ENCODE results near the gene HMCN2.

DNA sequence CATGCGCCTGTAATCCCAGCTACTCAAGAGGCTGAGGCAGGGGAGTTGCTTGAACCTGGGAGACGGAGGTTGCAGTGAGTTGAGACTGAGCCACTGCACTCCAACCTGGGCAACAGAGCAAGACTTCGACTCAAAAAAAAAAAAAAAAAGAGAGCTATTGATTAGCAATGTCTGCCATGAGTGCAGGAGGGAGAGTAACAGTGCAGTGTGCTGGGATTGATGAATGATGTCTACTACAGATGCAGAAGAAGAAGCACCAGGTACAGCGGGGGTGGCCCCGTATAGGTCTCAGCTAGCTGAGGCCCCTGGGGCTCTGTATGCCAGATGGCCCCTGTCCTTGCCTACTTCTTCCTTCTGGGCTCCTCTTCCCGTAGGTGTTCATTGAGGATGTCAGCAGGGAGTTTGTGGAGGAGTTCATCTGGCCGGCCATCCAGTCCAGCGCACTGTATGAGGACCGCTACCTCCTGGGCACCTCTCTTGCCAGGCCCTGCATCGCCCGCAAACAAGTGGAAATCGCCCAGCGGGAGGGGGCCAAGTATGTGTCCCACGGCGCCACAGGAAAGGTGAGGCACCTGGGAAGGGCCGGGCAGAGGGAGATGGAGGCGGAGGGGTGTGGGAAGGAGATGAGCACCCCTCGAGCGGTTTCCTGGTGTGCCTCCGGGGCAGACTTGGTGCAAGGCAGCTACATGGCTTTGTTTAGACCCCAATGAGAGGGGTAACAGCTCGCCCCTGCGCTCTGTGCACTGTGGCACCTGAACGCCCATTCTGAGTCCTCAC lies 192.7 kb downstream of the HMCN2 start:
- TF ChIP-seq, protein P1, sequence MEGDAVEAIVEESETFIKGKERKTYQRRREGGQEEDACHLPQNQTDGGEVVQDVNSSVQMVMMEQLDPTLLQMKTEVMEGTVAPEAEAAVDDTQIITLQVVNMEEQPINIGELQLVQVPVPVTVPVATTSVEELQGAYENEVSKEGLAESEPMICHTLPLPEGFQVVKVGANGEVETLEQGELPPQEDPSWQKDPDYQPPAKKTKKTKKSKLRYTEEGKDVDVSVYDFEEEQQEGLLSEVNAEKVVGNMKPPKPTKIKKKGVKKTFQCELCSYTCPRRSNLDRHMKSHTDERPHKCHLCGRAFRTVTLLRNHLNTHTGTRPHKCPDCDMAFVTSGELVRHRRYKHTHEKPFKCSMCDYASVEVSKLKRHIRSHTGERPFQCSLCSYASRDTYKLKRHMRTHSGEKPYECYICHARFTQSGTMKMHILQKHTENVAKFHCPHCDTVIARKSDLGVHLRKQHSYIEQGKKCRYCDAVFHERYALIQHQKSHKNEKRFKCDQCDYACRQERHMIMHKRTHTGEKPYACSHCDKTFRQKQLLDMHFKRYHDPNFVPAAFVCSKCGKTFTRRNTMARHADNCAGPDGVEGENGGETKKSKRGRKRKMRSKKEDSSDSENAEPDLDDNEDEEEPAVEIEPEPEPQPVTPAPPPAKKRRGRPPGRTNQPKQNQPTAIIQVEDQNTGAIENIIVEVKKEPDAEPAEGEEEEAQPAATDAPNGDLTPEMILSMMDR (IDR thresholded peaks at IDR 0.05): no peak
- no peak for TF ChIP-seq POLR2A (IDR thresholded peaks at IDR 0.05)
